ENCODE results near the gene ZC3H13.

The ZC3H13 gene

DNA sequence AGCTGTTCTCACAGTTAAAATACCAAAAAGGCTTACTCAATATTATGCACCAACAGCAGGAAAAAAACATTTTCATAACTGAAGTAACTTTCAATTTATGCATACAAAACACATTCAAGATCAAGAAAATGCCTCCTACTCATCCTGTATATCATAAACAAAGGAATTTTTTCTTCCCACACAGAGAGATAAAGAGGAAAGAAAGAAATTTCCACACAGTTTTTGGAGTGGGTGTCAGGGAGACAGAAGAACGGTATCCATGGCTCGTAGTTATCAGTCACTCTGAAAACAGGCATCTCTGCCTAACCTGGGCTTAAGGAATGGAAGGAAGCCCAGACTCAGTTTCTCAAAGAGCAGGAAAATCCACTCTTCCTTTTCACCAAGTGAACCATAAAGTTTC is 108.6 kb downstream of the ZC3H13 start:
- ChIA-PET CTCF (interaction anchor here (1.2 kb wide), 1 partner anchor 14 kb away, joined by 3 read pairs; no protein-coding TSS in a partner anchor), POLR2A (no interaction called here)
- TF ChIP-seq, protein P1, sequence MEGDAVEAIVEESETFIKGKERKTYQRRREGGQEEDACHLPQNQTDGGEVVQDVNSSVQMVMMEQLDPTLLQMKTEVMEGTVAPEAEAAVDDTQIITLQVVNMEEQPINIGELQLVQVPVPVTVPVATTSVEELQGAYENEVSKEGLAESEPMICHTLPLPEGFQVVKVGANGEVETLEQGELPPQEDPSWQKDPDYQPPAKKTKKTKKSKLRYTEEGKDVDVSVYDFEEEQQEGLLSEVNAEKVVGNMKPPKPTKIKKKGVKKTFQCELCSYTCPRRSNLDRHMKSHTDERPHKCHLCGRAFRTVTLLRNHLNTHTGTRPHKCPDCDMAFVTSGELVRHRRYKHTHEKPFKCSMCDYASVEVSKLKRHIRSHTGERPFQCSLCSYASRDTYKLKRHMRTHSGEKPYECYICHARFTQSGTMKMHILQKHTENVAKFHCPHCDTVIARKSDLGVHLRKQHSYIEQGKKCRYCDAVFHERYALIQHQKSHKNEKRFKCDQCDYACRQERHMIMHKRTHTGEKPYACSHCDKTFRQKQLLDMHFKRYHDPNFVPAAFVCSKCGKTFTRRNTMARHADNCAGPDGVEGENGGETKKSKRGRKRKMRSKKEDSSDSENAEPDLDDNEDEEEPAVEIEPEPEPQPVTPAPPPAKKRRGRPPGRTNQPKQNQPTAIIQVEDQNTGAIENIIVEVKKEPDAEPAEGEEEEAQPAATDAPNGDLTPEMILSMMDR (IDR thresholded peaks at IDR 0.05; ENCODE audit: control extremely low read depth, extremely low read depth, low read depth, missing control alignments), result no peak
- DNase-seq (ENCODE audit: extremely low spot score), result no peak

DNA sequence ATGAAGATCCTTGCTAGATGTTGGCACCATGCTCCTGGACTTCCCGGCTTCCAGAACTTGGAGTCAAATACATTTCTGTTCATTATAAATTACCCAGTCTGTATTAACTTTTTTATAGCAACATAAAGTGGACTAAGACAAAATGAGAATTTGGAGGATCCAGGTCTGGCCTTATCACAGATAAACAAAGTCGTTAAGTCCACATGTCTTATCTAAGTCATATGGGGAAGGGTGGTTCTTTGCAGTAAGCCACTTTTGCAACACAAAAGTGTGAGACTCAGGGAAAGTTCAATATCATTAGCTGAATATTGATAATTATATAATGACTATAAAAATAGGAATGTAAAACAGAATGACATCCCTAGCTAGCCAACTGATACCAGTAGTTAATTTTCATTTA is 109.4 kb downstream of the ZC3H13 start:
- ChIA-PET CTCF (no interaction called here), POLR2A (no interaction called here)
- DNase-seq (ENCODE audit: extremely low spot score), result no peak
- TF ChIP-seq, protein P1 (IDR thresholded peaks at IDR 0.05; ENCODE audit: control extremely low read depth, extremely low read depth, low read depth, missing control alignments), result no peak

DNA sequence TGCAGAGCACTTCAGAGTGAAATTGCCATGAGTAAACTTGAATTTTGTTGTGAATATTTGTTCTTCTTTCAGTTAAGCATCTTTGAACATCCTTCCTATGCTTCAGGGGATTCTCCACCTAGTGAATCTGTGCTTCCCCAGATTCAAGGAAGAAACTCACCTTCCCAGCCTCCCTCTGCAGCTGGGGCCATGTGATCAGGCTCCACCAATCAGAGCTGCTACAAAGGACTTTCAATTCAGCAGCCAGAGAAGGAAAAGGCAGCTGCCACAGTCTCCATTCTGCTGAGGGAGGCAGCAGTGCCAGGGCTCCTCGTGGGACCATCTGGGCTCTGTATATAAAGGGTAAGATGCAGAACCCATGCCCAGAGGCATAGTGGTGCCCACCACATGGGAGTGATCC is 111.3 kb downstream of the ZC3H13 start:
- CTCF ChIA-PET, result interaction anchor here (0.8 kb wide), 1 partner anchor 10 kb away, joined by 3 read pairs; no protein-coding TSS in a partner anchor
- DNase-seq (ENCODE audit: extremely low spot score), result no peak
- TF ChIP-seq, protein P1 (IDR thresholded peaks at IDR 0.05; ENCODE audit: control extremely low read depth, extremely low read depth, low read depth, missing control alignments), result no peak
- POLR2A ChIA-PET, result no interaction called here

- TF ChIP-seq, protein P1 (IDR thresholded peaks at IDR 0.05; ENCODE audit: control extremely low read depth, extremely low read depth, low read depth, missing control alignments), result no peak
- ChIA-PET CTCF (no interaction called here), POLR2A (no interaction called here)
- DNase-seq (ENCODE audit: extremely low spot score), result no peak
These were observed 112.5 kb downstream of the ZC3H13 start for GRCh38 chr13:45940061-45940460.

- DNase-seq (ENCODE audit: extremely low spot score), result no peak
- ChIA-PET POLR2A (no interaction called here), CTCF (no interaction called here)
- TF ChIP-seq, protein P1 (IDR thresholded peaks at IDR 0.05; ENCODE audit: control extremely low read depth, extremely low read depth, low read depth, missing control alignments), result no peak
These were observed 115.9 kb downstream of the ZC3H13 start for GRCh38 chr13:45936621-45937020.

DNA sequence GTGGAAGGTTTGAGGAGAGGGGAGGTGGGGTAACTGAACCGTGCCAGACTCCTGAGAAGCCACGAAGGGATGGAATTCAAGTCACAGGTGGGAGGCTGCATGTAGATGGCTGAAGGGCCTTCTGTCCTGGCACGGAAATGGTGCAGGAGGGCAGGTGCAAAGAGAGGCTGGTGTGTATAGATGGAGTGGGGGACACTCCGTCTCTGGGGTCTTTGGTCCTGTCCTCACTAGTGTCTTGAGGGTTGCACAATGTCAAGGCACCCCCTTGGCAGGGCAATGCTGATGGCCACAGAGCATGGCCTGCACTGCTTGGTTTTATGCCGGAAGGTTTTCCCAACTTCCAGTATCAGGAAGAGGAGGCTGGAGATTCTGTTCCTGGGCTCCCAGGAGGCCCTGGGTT is 118.3 kb downstream of the ZC3H13 start:
- ChIA-PET CTCF (interaction anchor here (0.8 kb wide), 1 partner anchor 198 kb away, joined by 3 read pairs; no protein-coding TSS in a partner anchor), POLR2A (no interaction called here)
- no peak for DNase-seq (ENCODE audit: extremely low spot score)
- TF ChIP-seq, protein P1 (IDR thresholded peaks at IDR 0.05; ENCODE audit: control extremely low read depth, extremely low read depth, low read depth, missing control alignments), result no peak
